ENCODE data around the gene RTF2. TPM values are rescaled to one million over a fixed set of nuclear protein-coding genes. Genes with fewer than 3 reads are reported as not detected.

Gene RTF2
- total and polyA plus RNA-seq, 2 of the 13 experiments (the other 11 are each of a cell fraction or from before 2014, with no cell fraction given) = 81.8 to 142 TPM

GRCh38 chr20:56461576-56461975 is 6.9 kb upstream of the RTF2 start:
- FAIRE-seq (no peak), ATAC-seq (no peak), DNase-seq (ENCODE audit: low spot score) (no peak)
- no peaks in the 10 kb centered on the region for H3K9me3 ChIP-seq (ENCODE audit: low read length)
- no TSS peak for BruUV-seq (replicated peaks)
- H3K36me3 ChIP-seq (replicated peaks in 1 of 2; ENCODE audit: control insufficient read depth in 1 of 2, insufficient read depth in 2 of 2, low read length in 2 of 2) = no peaks in the 10 kb centered on the region
- no peak overlapping the region for H3K4me3 ChIP-seq (replicated peaks in 1 of 3; ENCODE audit: insufficient read depth in 1 of 3, low read depth in 2 of 3, low read length in 3 of 3)
- no peaks in the 10 kb centered on the region for H3K79me2 ChIP-seq (ENCODE audit: insufficient read depth, low read length)
- H2AFZ ChIP-seq (ENCODE audit: low read length) = no peak overlapping the region
- ChIA-PET POLR2A (interaction anchor here (1.0 kb wide), 1 partner anchor 69 kb away, joined by 3 read pairs; the partner anchor contains the start of genes AURKA and CSTF1), CTCF (ENCODE audit: low intra/inter-chr PET ratio, low total read pairs) (no interaction called here)
- no peaks in the 10 kb centered on the region for H3K4me1 ChIP-seq (ENCODE audit: insufficient read depth, low read length)
- no peak overlapping the region for H3K9ac ChIP-seq (ENCODE audit: insufficient read depth, low read depth, low read length)
- WGBS (ENCODE audit: low lambda C conversion rate) = 10% methylated on average over 3 of the region's 3 CpGs
- intact Hi-C loops (cut with micrococcal nuclease; ENCODE audit: unreplicated experiment) (no loop called here), in situ Hi-C loops (cut with HindIII; ENCODE audit: extremely low pct_ligation_motif_present, low pct_unique_long_range_greater_than_20kb) (no loop called here)
- H3K27ac ChIP-seq (ENCODE audit: extremely low read length, insufficient read depth, low read length) = no peak overlapping the region
- H3K27me3 ChIP-seq (ENCODE audit: control insufficient read depth in 1 of 2, insufficient read depth in 2 of 2, low read length in 2 of 2) = no peaks in the 10 kb centered on the region
- no peaks in the 10 kb centered on the region for H4K20me1 ChIP-seq (ENCODE audit: insufficient read depth, low read length)
- no peak for TF ChIP-seq DNMT1 (CRISPR knock-in tag; IDR thresholded peaks at IDR 0.05)
- no peak for TF ChIP-seq DZIP1 (CRISPR knock-in tag; IDR thresholded peaks at IDR 0.05)
- TF ChIP-seq MTA3 (CRISPR knock-in tag; IDR thresholded peaks at IDR 0.05) = no peak
- TF ChIP-seq SCMH1 (CRISPR knock-in tag; IDR thresholded peaks at IDR 0.05; ENCODE audit: borderline replicate concordance) = no peak
- no peak for TF ChIP-seq HDAC2 (CRISPR knock-in tag; IDR thresholded peaks at IDR 0.05)
- H3K4me2 ChIP-seq (ENCODE audit: low read depth, low read length) = no peak overlapping the region

GRCh38 chr20:56463428-56463827 is 5.0 kb upstream of the RTF2 start:
- FAIRE-seq = no peak
- BruUV-seq (replicated peaks) = no TSS peak
- no peaks in the 10 kb centered on the region for H3K79me2 ChIP-seq (ENCODE audit: insufficient read depth, low read length)
- H3K4me3 ChIP-seq (replicated peaks in 1 of 3; ENCODE audit: insufficient read depth in 1 of 3, low read depth in 2 of 3, low read length in 3 of 3) = no peak overlapping the region
- H3K4me1 ChIP-seq (ENCODE audit: insufficient read depth, low read length) = peaks cover 10% of the 10 kb centered on the region
- in situ Hi-C loops (cut with HindIII; ENCODE audit: extremely low pct_ligation_motif_present, low pct_unique_long_range_greater_than_20kb) (no loop called here), intact Hi-C loops (cut with micrococcal nuclease; ENCODE audit: unreplicated experiment) (no loop called here)
- H3K9me3 ChIP-seq (ENCODE audit: low read length) = no peaks in the 10 kb centered on the region
- no peak for DNase-seq (ENCODE audit: low spot score)
- no peaks in the 10 kb centered on the region; a peak in 2 of 5 replicates for H3K27me3 ChIP-seq (ENCODE audit: control insufficient read depth in 1 of 2, insufficient read depth in 2 of 2, low read length in 2 of 2)
- POLR2A ChIA-PET = no interaction called here
- H3K4me2 ChIP-seq (ENCODE audit: low read depth, low read length) = no peak overlapping the region
- H3K36me3 ChIP-seq (replicated peaks in 1 of 2; ENCODE audit: control insufficient read depth in 1 of 2, insufficient read depth in 2 of 2, low read length in 2 of 2) = no peaks in the 10 kb centered on the region
- no peak overlapping the region for H3K9ac ChIP-seq (ENCODE audit: insufficient read depth, low read depth, low read length)
- H2AFZ ChIP-seq (ENCODE audit: low read length) = no peak overlapping the region
- ATAC-seq = no peak
- 55% methylated on average over 3 of the region's 3 CpGs for WGBS (ENCODE audit: low lambda C conversion rate)
- no peak overlapping the region for H3K27ac ChIP-seq (ENCODE audit: extremely low read length, insufficient read depth, low read length)
- no peaks in the 10 kb centered on the region for H4K20me1 ChIP-seq (ENCODE audit: insufficient read depth, low read length)
- CTCF ChIA-PET (ENCODE audit: low intra/inter-chr PET ratio, low total read pairs) = no interaction called here
- no peak for TF ChIP-seq NR2F6 (IDR thresholded peaks at IDR 0.05)
- no peak for TF ChIP-seq NR2F6 (CRISPR knock-in tag; IDR thresholded peaks at IDR 0.05)
- no peak for TF ChIP-seq ZBTB49 (CRISPR knock-in tag; IDR thresholded peaks at IDR 0.05; ENCODE audit: borderline replicate concordance)
- TF ChIP-seq CC2D1A (CRISPR knock-in tag; IDR thresholded peaks at IDR 0.05) = no peak
- TF ChIP-seq TCF7L2 (IDR thresholded peaks at IDR 0.05; ENCODE audit: low read depth, low read length) = no peak
- no peak for TF ChIP-seq JARID2 (CRISPR knock-in tag; IDR thresholded peaks at IDR 0.05; ENCODE audit: insufficient replicate concordance)
- no peak for TF ChIP-seq BCL6 (CRISPR knock-in tag; IDR thresholded peaks at IDR 0.05)
- TF ChIP-seq PBX2 (CRISPR knock-in tag; IDR thresholded peaks at IDR 0.05) = no peak
- TF ChIP-seq ZFP36L1 (CRISPR knock-in tag; IDR thresholded peaks at IDR 0.05) = no peak
- no peak for TF ChIP-seq SNAPC5 (CRISPR knock-in tag; IDR thresholded peaks at IDR 0.05; ENCODE audit: borderline replicate concordance)
